Progenitor cell of endocrine pancreas (in vitro differentiated cells): ENCODE measurements around the gene SH2D7. TPM values are rescaled to one million over a fixed set of nuclear protein-coding genes. Genes with fewer than 3 reads are reported as not detected.

ENCODE experiments used
- DNase-seq: peaks from one replicate; pipeline ENCODE4 v3.0.0; 2021; ENCODE audit warnings: low spot score; ENCODE audit not compliant: unreplicated experiment
- H3K27ac Mint-ChIP-seq: 2 replicates; pipeline ENCODE4 v1.8.0; 2021; ENCODE audit warnings: mild to moderate bottlenecking, moderate library complexity, mixed read lengths
- H3K27me3 Mint-ChIP-seq: 2 replicates; pipeline ENCODE4 v1.8.0; 2021; ENCODE audit warnings: mixed read lengths
- H3K36me3 Mint-ChIP-seq: 2 replicates; pipeline ENCODE4 v1.8.0; 2022; ENCODE audit warnings: mixed read lengths; ENCODE audit not compliant: insufficient read depth
- H3K4me1 Mint-ChIP-seq: 2 replicates; pipeline ENCODE4 v1.8.0; 2021; ENCODE audit warnings: low read depth, mixed read lengths
- H3K4me3 Mint-ChIP-seq: 2 replicates; pipeline ENCODE4 v1.8.0; 2021; ENCODE audit warnings: low read depth, mild to moderate bottlenecking, moderate library complexity, mixed read lengths
- H3K9me3 Mint-ChIP-seq: 2 replicates; pipeline ENCODE4 v1.8.0; 2021; ENCODE audit warnings: low read depth, mixed read lengths
- total RNA-seq: library from RNA; stranded (reverse); gene quantifications from 2 replicates; pipeline ENCODE4 v1.2.1, GENCODE V29; 2021
- TF ChIP-seq, protein P1 (sequence below): fragments of 200-600 bp; sonication (generic); IDR thresholded peaks from one replicate; pipeline ENCODE4 v1.5.0; 2021; ENCODE audit warnings: antibody characterized with exemption, mild to moderate bottlenecking; ENCODE audit not compliant: unreplicated experiment

SH2D7 gene
- total RNA-seq, 1 donor from 2014 or later = not detected

DNA sequence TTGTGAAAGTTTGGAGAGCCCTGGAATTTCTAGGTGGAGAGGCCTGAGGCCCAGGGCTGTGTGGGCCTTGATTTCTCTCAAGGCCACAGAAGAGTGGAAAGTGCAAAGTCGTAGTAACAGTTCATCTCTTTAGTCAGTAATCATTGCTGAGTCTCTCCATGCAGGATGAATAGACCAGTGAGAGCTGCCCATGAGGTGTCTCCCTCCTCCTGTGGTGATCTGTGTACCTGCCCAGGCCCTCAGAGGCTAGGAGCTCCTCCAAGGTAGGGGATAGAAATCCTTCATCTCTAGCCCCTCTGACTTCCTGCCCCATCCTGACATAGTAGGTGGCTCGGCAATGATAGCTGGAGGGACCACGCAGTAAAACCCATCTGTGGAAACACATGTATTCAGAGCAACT lies 50.0 kb downstream of the SH2D7 start:
- no peaks in the 10 kb centered on the region for H3K36me3 Mint-ChIP-seq
- no peak overlapping the region for H3K4me3 Mint-ChIP-seq
- H3K27ac Mint-ChIP-seq = no peak overlapping the region
- H3K27me3 Mint-ChIP-seq = no peaks in the 10 kb centered on the region
- no peak for DNase-seq
- no peaks in the 10 kb centered on the region for H3K9me3 Mint-ChIP-seq
- peaks cover 6% of the 10 kb centered on the region for H3K4me1 Mint-ChIP-seq
- TF ChIP-seq, protein P1, sequence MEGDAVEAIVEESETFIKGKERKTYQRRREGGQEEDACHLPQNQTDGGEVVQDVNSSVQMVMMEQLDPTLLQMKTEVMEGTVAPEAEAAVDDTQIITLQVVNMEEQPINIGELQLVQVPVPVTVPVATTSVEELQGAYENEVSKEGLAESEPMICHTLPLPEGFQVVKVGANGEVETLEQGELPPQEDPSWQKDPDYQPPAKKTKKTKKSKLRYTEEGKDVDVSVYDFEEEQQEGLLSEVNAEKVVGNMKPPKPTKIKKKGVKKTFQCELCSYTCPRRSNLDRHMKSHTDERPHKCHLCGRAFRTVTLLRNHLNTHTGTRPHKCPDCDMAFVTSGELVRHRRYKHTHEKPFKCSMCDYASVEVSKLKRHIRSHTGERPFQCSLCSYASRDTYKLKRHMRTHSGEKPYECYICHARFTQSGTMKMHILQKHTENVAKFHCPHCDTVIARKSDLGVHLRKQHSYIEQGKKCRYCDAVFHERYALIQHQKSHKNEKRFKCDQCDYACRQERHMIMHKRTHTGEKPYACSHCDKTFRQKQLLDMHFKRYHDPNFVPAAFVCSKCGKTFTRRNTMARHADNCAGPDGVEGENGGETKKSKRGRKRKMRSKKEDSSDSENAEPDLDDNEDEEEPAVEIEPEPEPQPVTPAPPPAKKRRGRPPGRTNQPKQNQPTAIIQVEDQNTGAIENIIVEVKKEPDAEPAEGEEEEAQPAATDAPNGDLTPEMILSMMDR = no peak

DNA sequence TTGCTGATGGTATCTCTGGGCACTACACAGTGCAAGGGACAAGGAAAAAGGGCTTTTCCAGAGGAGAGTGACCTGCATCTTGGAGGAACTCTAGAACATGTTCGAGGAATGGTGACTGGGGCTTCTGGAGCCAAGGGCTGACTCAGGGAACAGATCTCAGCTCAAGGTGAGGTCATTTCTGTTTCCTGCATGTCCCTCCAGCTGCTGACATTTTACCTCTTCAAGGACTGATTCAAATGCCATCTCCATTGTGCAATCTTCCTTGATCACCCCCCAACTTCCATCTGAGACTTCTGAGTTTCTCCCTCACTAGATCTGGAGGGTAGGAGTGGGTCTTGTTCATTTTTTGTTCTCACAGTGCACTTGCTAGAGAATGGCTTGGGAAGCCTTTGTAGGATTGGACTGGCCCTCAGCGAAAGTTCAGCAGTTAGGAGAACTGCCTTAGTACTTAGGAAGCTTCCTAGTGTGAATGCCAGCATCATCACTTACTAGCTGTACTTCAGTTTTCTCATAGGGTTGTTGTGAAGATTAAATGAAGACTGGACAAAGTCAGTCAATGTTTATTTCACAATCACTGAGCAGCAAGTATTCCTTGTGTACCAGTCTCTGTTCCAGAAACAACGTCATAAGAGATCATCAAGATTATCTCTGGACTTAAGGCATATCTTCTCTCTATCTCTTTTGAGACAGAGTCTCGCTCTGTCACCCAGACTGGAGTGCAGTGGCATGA lies 54.2 kb downstream of the SH2D7 start:
- DNase-seq = no peak
- H3K4me3 Mint-ChIP-seq = no peak overlapping the region
- H3K9me3 Mint-ChIP-seq = no peaks in the 10 kb centered on the region
- H3K4me1 Mint-ChIP-seq = peaks cover 11% of the 10 kb centered on the region
- H3K27me3 Mint-ChIP-seq = no peaks in the 10 kb centered on the region
- TF ChIP-seq, protein P1 = no peak
- no peak overlapping the region for H3K27ac Mint-ChIP-seq
- no peaks in the 10 kb centered on the region for H3K36me3 Mint-ChIP-seq

DNA sequence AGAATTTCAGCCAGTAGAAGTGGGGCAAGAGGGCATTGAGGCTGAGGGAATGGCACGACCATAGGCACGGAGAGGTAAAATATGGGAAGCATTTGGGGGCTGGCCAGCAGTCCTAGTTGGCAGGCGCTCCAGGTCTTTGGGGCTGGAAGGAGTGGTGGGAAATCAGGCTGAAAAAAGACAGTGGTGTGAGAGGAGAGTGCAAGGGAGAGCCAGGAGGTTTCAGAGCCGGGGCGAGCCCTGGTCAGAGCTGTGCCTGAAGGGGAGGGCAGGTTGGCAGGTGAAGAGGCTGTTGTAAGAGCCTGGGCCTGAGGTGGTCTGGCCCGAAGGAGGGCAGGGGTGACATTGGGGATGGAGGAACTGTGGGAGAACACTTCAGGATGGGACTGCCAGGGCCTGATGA lies 55.2 kb downstream of the SH2D7 start:
- H3K36me3 Mint-ChIP-seq = no peaks in the 10 kb centered on the region
- peak overlapping the region; percentile 23 for H3K27ac Mint-ChIP-seq
- no peaks in the 10 kb centered on the region for H3K9me3 Mint-ChIP-seq
- H3K4me1 Mint-ChIP-seq = peaks cover 11% of the 10 kb centered on the region
- TF ChIP-seq, protein P1 = no peak
- no peak for DNase-seq
- H3K4me3 Mint-ChIP-seq = peak overlapping the region; percentile 54
- H3K27me3 Mint-ChIP-seq = no peaks in the 10 kb centered on the region

DNA sequence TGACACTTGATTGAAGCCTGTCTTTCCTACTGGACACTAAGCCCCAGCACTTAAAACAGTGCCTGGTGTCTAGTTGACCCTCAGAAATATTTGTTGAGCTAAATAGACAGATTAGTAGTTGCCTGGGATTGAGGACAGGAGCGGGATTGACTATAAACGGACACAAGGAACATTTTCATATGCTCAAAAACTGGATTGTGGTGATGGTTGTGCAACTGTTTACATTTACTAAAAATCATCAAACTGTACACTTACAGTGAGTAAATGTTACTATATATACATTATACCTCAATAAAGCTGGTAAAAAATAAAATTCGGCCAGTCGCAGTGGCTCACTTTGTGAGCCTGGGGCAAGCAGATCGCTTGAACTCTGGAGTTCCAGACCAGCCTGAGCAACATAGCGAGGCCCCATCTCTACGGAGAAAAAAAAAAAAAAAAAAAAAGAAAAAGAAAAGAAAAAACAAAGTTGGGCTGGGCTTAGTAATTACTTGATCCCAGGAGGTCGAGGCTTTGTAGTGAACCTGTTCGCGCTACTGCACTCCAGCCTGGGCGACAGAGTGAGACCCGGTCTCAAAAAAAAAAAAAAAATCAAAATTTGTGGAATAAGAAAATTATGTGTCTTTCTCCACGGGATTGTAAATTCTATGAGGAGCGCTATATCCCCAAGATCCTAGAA lies 56.2 kb downstream of the SH2D7 start:
- Mint-ChIP-seq H3K4me1 (peaks cover 11% of the 10 kb centered on the region), H3K36me3 (no peaks in the 10 kb centered on the region), H3K4me3 (peak overlapping the region; percentile 89), H3K27ac (peak overlapping the region; percentile 95), H3K27me3 (no peaks in the 10 kb centered on the region), H3K9me3 (no peaks in the 10 kb centered on the region)
- TF ChIP-seq, protein P1 = no peak
- DNase-seq = no peak

DNA sequence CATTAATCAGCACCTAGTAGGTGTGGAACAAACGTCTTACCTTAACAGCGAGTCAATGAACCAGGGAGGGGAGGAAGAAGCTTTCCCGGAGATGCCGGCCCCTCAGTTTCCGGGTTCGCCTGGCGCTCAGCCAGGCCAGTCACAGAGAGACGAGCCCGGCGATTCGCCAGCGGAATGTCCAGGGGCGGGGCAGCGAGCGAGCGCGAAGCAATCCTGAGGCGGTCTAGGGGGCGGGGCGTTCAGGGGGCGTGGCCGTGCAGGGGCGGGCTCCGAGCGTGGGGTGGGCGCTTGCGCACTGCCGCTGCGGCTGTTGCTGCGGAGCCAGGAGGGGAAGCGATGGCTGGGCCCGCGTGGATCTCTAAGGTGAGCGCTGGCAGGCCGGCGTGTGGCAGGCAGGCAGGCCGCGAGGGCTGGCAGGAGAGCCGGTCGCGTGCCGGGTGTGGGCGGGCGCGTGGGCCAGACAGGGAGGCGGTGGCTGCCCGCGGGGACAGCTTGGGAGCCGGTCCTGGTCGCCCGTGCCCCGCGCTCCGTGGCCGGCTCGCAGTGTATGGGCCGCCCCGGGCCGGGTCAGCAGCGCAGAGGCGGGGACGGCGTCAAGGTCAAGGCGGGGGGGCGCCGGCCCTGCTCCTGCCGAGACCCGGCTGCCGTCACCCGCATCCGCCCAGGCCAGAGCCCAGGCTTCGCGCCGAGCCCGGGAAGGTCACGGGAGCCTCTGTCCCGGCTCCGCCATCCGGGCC lies 56.9 kb downstream of the SH2D7 start, which contains the start of gene IDH3A:
TSS of gene IDH3A (plus strand) at position 295 of the 737 bp plus-strand sequence. CDS start at position 337, 42 bp downstream.
- H3K27me3 Mint-ChIP-seq = no peaks in the 10 kb centered on the region
- H3K4me3 Mint-ChIP-seq = peak within 1 kb of the TSS; percentile 89
- no peaks in the 10 kb centered on the region for H3K36me3 Mint-ChIP-seq
- peaks cover 11% of the 10 kb centered on the region for H3K4me1 Mint-ChIP-seq
- TF ChIP-seq, protein P1 = no peak
- peak within 1 kb of the TSS; percentile 95 for H3K27ac Mint-ChIP-seq
- H3K9me3 Mint-ChIP-seq = no peaks in the 10 kb centered on the region
- DNase-seq = peak; percentile 98
